BE2C (cell line): ENCODE data around the gene PTPRN2.

Source experiments
- DNase-seq: peaks from one replicate; pipeline ENCODE4 v3.0.0-alpha.2; 2020
- H3K27me3 ChIP-seq: fragments of 250-450 bp; sonication (Bioruptor Pico); 2 replicates; pipeline ENCODE4 v1.5.1; 2020; ENCODE audit warnings: mild to moderate bottlenecking
- H3K36me3 ChIP-seq: fragments of 250-450 bp; sonication (Bioruptor Pico); 2 replicates; pipeline ENCODE4 v1.5.1; 2020; ENCODE audit warnings: mild to moderate bottlenecking
- H3K4me1 ChIP-seq: fragments of 250-450 bp; sonication (Bioruptor Pico); 2 replicates; pipeline ENCODE4 v1.5.1; 2020
- H3K4me3 ChIP-seq: 2 replicates; pipeline ENCODE4 v1.5.1; 2011; ENCODE audit warnings: low read depth, low read length
- H3K9me3 ChIP-seq: fragments of 250-450 bp; sonication (Bioruptor Pico); 2 replicates; pipeline ENCODE4 v1.5.1; 2020
- CTCF ChIP-seq: IDR thresholded peaks from 2 replicates; pipeline ENCODE4 v1.5.1; 2012; ENCODE audit warnings: mild to moderate bottlenecking, low read depth, low read length

The PTPRN2 gene

GRCh38 chr7:158074896-158075632 is 512.6 kb downstream of the PTPRN2 start:
- no peaks in the 10 kb centered on the region for H3K36me3 ChIP-seq
- H3K4me3 ChIP-seq, result no peak overlapping the region
- no peaks in the 10 kb centered on the region for H3K4me1 ChIP-seq
- no peak for TF ChIP-seq CTCF
- H3K9me3 ChIP-seq, result peaks cover 4% of the 10 kb centered on the region
- DNase-seq, result no peak
- no peaks in the 10 kb centered on the region for H3K27me3 ChIP-seq

DNA sequence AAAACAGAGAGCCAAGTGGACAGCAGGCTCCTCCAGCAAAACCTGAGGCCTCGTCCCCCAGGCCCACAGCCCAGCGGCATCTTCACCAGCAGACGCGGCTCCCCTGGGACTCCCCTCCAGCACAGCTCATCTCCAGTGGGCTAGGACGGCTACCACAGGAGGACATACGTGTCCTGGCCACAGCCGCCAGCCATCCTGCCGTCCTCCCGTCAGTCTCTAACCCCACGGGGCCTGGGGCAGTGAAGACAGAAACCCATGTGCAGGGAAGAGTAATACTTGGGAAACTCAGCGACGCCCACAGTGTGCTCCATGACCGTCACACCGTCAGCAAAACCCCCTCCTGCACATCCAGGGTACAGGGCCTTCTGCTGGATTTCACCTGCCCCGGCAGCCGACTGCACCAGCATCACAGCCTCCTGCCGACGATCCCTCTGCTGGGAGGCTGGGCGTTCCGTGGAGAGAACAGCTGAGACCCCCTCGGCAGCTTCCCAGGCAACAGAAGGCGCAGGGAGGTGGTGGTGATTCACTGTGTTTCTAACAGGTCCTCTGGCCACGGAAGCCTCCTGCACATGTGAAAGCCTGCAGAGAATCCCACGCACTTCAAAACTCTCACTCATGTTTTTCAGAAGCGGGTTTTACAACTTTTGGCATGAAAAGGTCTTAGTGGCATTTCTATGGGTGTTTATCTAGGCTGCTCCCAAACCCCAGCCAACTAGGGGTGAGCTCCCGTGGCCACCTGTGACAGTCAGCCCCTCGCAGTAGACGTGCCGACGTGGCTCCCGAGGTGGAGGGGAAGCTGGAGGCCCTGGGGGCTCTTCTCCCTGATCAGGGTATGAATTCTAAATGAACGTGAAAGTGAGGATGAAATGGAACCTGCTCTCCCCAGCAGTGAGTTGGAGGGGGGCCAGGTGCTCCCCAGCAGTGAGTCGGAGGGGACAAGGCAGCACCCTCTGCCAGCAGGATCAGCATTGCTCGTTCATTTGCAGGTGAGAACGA is 513.5 kb downstream of the PTPRN2 start:
- Histone ChIP-seq H3K27me3 (no peaks in the 10 kb centered on the region), H3K4me3 (no peak overlapping the region), H3K4me1 (no peaks in the 10 kb centered on the region), H3K9me3 (peaks cover 4% of the 10 kb centered on the region), H3K36me3 (no peaks in the 10 kb centered on the region)
- no peak for TF ChIP-seq CTCF
- no peak for DNase-seq

GRCh38 chr7:158072991-158073730 is 514.5 kb downstream of the PTPRN2 start:
- no peaks in the 10 kb centered on the region for H3K4me1 ChIP-seq
- H3K4me3 ChIP-seq, result no peak overlapping the region
- H3K9me3 ChIP-seq, result peaks cover 4% of the 10 kb centered on the region
- TF ChIP-seq CTCF, result no peak
- DNase-seq, result no peak
- H3K27me3 ChIP-seq, result no peaks in the 10 kb centered on the region
- no peaks in the 10 kb centered on the region for H3K36me3 ChIP-seq

- H3K9me3 ChIP-seq, result no peaks in the 10 kb centered on the region; the same call in 1 of the 2 replicates
Observed at GRCh38 chr7:158070222-158070920, 517.3 kb downstream of the PTPRN2 start.

More at GRCh38 chr7:158070222-158070920, 517.3 kb downstream of the PTPRN2 start:
- Histone ChIP-seq H3K27me3 (no peaks in the 10 kb centered on the region), H3K36me3 (no peaks in the 10 kb centered on the region), H3K4me1 (no peaks in the 10 kb centered on the region), H3K4me3 (no peak overlapping the region)
- no peak for DNase-seq
- TF ChIP-seq CTCF, result no peak
